HEK293 (cell line): ENCODE results near the gene PLEKHA8.

Experiments used
- CTCF ChIA-PET: fragments of 350-600 bp; formaldehyde crosslinking; extraction: SDS; loops from one replicate; lab custom pipeline; 2021; ENCODE audit warnings: antibody characterized with exemption; lab: Yijun Ruan, JAX
- POLR2A ChIA-PET: fragments of 300-600 bp; formaldehyde crosslinking; extraction: SDS; loops from one replicate; lab custom pipeline; 2020; ENCODE audit warnings: antibody characterized with exemption, inconsistent platforms; lab: Yijun Ruan, JAX
- H3K27ac ChIP-seq: fragments of 200-500 bp; sonication (Bioruptor generic); 2 replicates; pipeline ENCODE4 v1.5.1; 2014; ENCODE audit warnings: low read depth, low read length, control low read depth, inconsistent platforms; ENCODE audit errors: extremely low read depth
- H3K36me3 ChIP-seq, 2 experiments: fragments of 200-500 bp in 1 of 2; sonication (Bioruptor generic) in 1 of 2; 1 replicate in 1 of 2; 2 replicates in 1 of 2; pipeline ENCODE4 v1.5.1; 2014 to 2017; ENCODE audit warnings: inconsistent platforms in 2 of 2, low read length in 2 of 2; ENCODE audit not compliant: control insufficient read depth in 2 of 2, insufficient read depth in 1 of 2
- H3K4me1 ChIP-seq: fragments of 200-500 bp; sonication (Bioruptor generic); 2 replicates; pipeline ENCODE4 v1.5.1; 2014; ENCODE audit warnings: mild to moderate bottlenecking, low read length, inconsistent platforms; ENCODE audit not compliant: control insufficient read depth, insufficient read depth
- H3K4me3 ChIP-seq: 2 replicates; pipeline ENCODE4 v1.5.1; 2011; ENCODE audit warnings: low read depth, mild to moderate bottlenecking, control low read depth, low read length, moderate library complexity
- H3K9me3 ChIP-seq: fragments of 200-500 bp; sonication (Bioruptor generic); 2 replicates; pipeline ENCODE4 v1.5.1; 2014; ENCODE audit warnings: low read depth, low read length, inconsistent platforms; ENCODE audit not compliant: control insufficient read depth, insufficient read depth
- IKZF3 ChIP-seq: fragments of 450-650 bp; IDR thresholded peaks from 2 replicates; pipeline ENCODE4 v1.5.0; 2018; ENCODE audit warnings: missing biosample characterization, mild to moderate bottlenecking, missing genetic modification characterization, moderate library complexity
- PBX3 ChIP-seq: sonication (generic); formaldehyde crosslinking; IDR thresholded peaks from 2 replicates; pipeline ENCODE4 v1.8.1; 2022; ENCODE audit warnings: mild to moderate bottlenecking, moderate library complexity, missing genetic modification reagents
- ZBTB17 ChIP-seq: fragments of 450-650 bp; formaldehyde crosslinking; IDR thresholded peaks from 2 replicates; pipeline ENCODE4 v1.5.1; 2016; ENCODE audit warnings: missing biosample characterization, missing genetic modification characterization
- ZFP3 ChIP-seq: fragments of 450-650 bp; formaldehyde crosslinking; IDR thresholded peaks from 2 replicates; pipeline ENCODE4 v1.5.1; 2016; ENCODE audit warnings: low read depth, missing biosample characterization, missing genetic modification characterization
- ZFP41 ChIP-seq: fragments of 450-650 bp; formaldehyde crosslinking; IDR thresholded peaks from 2 replicates; pipeline ENCODE4 v1.5.1; 2016; ENCODE audit warnings: missing biosample characterization, missing genetic modification characterization, borderline replicate concordance
- ZNF114 ChIP-seq: fragments of 450-650 bp; formaldehyde crosslinking; IDR thresholded peaks from 2 replicates; pipeline ENCODE4 v1.5.0; 2017; ENCODE audit warnings: missing biosample characterization, missing genetic modification characterization
- ZNF146 ChIP-seq: fragments of 450-650 bp; formaldehyde crosslinking; IDR thresholded peaks from 2 replicates; pipeline ENCODE4 v1.5.1; 2016; ENCODE audit warnings: missing biosample characterization, missing genetic modification characterization
- ZNF157 ChIP-seq: fragments of 450-650 bp; formaldehyde crosslinking; IDR thresholded peaks from 2 replicates; pipeline ENCODE4 v1.5.1; 2016; ENCODE audit warnings: missing biosample characterization, missing genetic modification characterization
- ZNF184 ChIP-seq: fragments of 450-650 bp; IDR thresholded peaks from 2 replicates; pipeline ENCODE4 v1.5.1; 2018; ENCODE audit warnings: missing biosample characterization, mild to moderate bottlenecking, missing genetic modification characterization
- ZNF274 ChIP-seq, 2 experiments: fragments of 200-500 bp in 1 of 2; fragments of 450-650 bp in 1 of 2; sonication (Bioruptor generic) in 1 of 2; formaldehyde crosslinking in 1 of 2; IDR thresholded peaks; 2 replicates each; pipeline versions ENCODE4 v1.5.1 to v1.6.1; 2014 to 2016; ENCODE audit warnings: borderline replicate concordance in 1 of 2, inconsistent platforms in 1 of 2, low read length in 1 of 2, missing biosample characterization in 1 of 2, missing genetic modification characterization in 1 of 2
- ZNF354C ChIP-seq: fragments of 450-650 bp; formaldehyde crosslinking; IDR thresholded peaks from 2 replicates; pipeline ENCODE4 v1.5.1; 2016; ENCODE audit warnings: missing biosample characterization, missing genetic modification characterization, low read depth, borderline replicate concordance
- ZNF394 ChIP-seq: fragments of 450-650 bp; formaldehyde crosslinking; IDR thresholded peaks from 2 replicates; pipeline ENCODE4 v1.5.1; 2016; ENCODE audit warnings: missing biosample characterization, missing genetic modification characterization, mild to moderate bottlenecking, moderate library complexity, borderline replicate concordance
- ZNF48 ChIP-seq: fragments of 450-650 bp; formaldehyde crosslinking; IDR thresholded peaks from 2 replicates; pipeline ENCODE4 v1.5.1; 2016; ENCODE audit warnings: missing biosample characterization, missing genetic modification characterization
- ZNF626 ChIP-seq: fragments of 450-650 bp; sonication (Bioruptor Pico); formaldehyde crosslinking; IDR thresholded peaks from 2 replicates; pipeline ENCODE4 v1.5.1; 2018; ENCODE audit warnings: missing biosample characterization, missing genetic modification characterization, inconsistent platforms
- ZNF677 ChIP-seq: fragments of 450-650 bp; IDR thresholded peaks from 2 replicates; pipeline ENCODE4 v1.5.0; 2018; ENCODE audit warnings: missing biosample characterization, mild to moderate bottlenecking, missing genetic modification characterization, moderate library complexity
- ZNF837 ChIP-seq: fragments of 450-650 bp; formaldehyde crosslinking; IDR thresholded peaks from 2 replicates; pipeline ENCODE4 v1.5.1; 2016; ENCODE audit warnings: missing biosample characterization, missing genetic modification characterization
- TF ChIP-seq, protein P1 (sequence below): fragments of 450-650 bp; formaldehyde crosslinking; IDR thresholded peaks from 2 replicates; pipeline ENCODE4 v1.5.1; 2016; ENCODE audit warnings: missing biosample characterization, missing genetic modification characterization
- TF ChIP-seq, protein P2 (sequence below): fragments of 450-650 bp; formaldehyde crosslinking; IDR thresholded peaks from 2 replicates; pipeline ENCODE4 v1.5.1; 2017; ENCODE audit warnings: missing biosample characterization, missing genetic modification characterization
- TF ChIP-seq, protein P3 (sequence below): fragments of 450-650 bp; formaldehyde crosslinking; IDR thresholded peaks from 2 replicates; pipeline ENCODE4 v1.5.1; 2016; ENCODE audit warnings: missing biosample characterization, missing genetic modification characterization, borderline replicate concordance

PLEKHA8 gene

GRCh38 chr7:30178748-30179436 lies 150.7 kb downstream of the PLEKHA8 start:
- H3K36me3 ChIP-seq = no peaks in the 10 kb centered on the region
- no peaks in the 10 kb centered on the region for H3K4me1 ChIP-seq
- ChIA-PET CTCF (no interaction called here), POLR2A (no interaction called here)
- H3K4me3 ChIP-seq = no peak overlapping the region
- TF ChIP-seq ZNF48 (tag by site-specific recombination) (no peak), ZNF184 (no peak), ZNF626 (tag by site-specific recombination) (no peak), ZNF677 (tag by site-specific recombination) (no peak), PBX3 (CRISPR knock-in tag) (no peak), IKZF3 (tag by site-specific recombination) (no peak), ZNF114 (no peak), ZNF274 (IDR thresholded peaks at IDR 0.05; ENCODE audit: low read length) (no peak), ZNF274 (tag by site-specific recombination; IDR thresholded peaks at IDR 0.05; ENCODE audit: borderline replicate concordance) (no peak), ZFP41 (tag by site-specific recombination) (no peak), ZNF354C (tag by site-specific recombination) (no peak), ZBTB17 (tag by site-specific recombination) (no peak), ZNF837 (tag by site-specific recombination) (no peak), ZFP3 (tag by site-specific recombination) (no peak), ZNF394 (no peak), ZNF146 (tag by site-specific recombination) (no peak), ZNF157 (tag by site-specific recombination) (no peak)
- TF ChIP-seq, protein P1, sequence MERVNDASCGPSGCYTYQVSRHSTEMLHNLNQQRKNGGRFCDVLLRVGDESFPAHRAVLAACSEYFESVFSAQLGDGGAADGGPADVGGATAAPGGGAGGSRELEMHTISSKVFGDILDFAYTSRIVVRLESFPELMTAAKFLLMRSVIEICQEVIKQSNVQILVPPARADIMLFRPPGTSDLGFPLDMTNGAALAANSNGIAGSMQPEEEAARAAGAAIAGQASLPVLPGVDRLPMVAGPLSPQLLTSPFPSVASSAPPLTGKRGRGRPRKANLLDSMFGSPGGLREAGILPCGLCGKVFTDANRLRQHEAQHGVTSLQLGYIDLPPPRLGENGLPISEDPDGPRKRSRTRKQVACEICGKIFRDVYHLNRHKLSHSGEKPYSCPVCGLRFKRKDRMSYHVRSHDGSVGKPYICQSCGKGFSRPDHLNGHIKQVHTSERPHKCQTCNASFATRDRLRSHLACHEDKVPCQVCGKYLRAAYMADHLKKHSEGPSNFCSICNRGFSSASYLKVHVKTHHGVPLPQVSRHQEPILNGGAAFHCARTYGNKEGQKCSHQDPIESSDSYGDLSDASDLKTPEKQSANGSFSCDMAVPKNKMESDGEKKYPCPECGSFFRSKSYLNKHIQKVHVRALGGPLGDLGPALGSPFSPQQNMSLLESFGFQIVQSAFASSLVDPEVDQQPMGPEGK (tag by site-specific recombination) = no peak
- TF ChIP-seq, protein P2, sequence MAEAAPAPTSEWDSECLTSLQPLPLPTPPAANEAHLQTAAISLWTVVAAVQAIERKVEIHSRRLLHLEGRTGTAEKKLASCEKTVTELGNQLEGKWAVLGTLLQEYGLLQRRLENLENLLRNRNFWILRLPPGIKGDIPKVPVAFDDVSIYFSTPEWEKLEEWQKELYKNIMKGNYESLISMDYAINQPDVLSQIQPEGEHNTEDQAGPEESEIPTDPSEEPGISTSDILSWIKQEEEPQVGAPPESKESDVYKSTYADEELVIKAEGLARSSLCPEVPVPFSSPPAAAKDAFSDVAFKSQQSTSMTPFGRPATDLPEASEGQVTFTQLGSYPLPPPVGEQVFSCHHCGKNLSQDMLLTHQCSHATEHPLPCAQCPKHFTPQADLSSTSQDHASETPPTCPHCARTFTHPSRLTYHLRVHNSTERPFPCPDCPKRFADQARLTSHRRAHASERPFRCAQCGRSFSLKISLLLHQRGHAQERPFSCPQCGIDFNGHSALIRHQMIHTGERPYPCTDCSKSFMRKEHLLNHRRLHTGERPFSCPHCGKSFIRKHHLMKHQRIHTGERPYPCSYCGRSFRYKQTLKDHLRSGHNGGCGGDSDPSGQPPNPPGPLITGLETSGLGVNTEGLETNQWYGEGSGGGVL (tag by site-specific recombination) = no peak
- TF ChIP-seq, protein P3, sequence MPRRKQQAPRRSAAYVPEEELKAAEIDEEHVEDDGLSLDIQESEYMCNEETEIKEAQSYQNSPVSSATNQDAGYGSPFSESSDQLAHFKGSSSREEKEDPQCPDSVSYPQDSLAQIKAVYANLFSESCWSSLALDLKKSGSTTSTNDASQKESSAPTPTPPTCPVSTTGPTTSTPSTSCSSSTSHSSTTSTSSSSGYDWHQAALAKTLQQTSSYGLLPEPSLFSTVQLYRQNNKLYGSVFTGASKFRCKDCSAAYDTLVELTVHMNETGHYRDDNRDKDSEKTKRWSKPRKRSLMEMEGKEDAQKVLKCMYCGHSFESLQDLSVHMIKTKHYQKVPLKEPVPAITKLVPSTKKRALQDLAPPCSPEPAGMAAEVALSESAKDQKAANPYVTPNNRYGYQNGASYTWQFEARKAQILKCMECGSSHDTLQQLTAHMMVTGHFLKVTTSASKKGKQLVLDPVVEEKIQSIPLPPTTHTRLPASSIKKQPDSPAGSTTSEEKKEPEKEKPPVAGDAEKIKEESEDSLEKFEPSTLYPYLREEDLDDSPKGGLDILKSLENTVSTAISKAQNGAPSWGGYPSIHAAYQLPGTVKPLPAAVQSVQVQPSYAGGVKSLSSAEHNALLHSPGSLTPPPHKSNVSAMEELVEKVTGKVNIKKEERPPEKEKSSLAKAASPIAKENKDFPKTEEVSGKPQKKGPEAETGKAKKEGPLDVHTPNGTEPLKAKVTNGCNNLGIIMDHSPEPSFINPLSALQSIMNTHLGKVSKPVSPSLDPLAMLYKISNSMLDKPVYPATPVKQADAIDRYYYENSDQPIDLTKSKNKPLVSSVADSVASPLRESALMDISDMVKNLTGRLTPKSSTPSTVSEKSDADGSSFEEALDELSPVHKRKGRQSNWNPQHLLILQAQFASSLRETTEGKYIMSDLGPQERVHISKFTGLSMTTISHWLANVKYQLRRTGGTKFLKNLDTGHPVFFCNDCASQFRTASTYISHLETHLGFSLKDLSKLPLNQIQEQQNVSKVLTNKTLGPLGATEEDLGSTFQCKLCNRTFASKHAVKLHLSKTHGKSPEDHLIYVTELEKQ (tag by site-specific recombination) = no peak
- H3K9me3 ChIP-seq = no peaks in the 10 kb centered on the region
- H3K27ac ChIP-seq = no peak overlapping the region
